Measurements from ENCODE around the gene ZFR2. TPM values are rescaled to one million over a fixed set of nuclear protein-coding genes. Genes with fewer than 3 reads are reported as not detected.

ZFR2 gene
- not detected for total RNA-seq

GRCh38 chr19:3868770-3869456, at the start of gene ZFR2:
Gene ZFR2 (minus strand): TSS chr19:3869038. CDS start chr19:3869017, 21 bp downstream.
- no peak for TF ChIP-seq CTCF (IDR thresholded peaks at IDR 0.05; ENCODE audit: low read depth)

GRCh38 chr19:3916033-3916432, 47.2 kb upstream of the ZFR2 start:
- TF ChIP-seq CTCF (IDR thresholded peaks at IDR 0.05; ENCODE audit: low read depth): no peak

GRCh38 chr19:3914199-3914598, 45.4 kb upstream of the ZFR2 start:
- no peak for TF ChIP-seq CTCF (IDR thresholded peaks at IDR 0.05; ENCODE audit: low read depth)

DNA sequence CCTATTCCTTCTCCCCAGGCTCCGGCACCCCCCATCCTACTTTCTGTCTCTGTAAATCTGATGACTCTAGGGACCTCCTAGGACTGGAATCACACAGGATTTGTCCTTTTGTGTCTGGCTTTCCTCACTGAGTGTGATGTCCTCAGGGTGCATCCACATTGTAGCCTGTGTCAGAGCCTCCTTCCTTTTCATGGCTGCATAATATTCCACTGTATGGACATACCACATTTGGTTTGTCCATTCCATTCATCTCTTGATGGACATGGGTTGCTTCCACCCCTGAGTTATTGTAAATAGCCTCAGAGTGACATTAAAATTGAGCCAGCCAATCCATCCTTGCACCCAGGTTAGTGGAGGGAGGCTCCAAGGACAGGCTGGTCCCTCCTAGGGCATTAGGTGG, 41.3 kb upstream of the ZFR2 start:
- TF ChIP-seq CTCF (IDR thresholded peaks at IDR 0.05; ENCODE audit: low read depth): no peak

GRCh38 chr19:3908266-3909054, 39.6 kb upstream of the ZFR2 start:
- TF ChIP-seq CTCF (IDR thresholded peaks at IDR 0.05; ENCODE audit: low read depth): no peak

DNA sequence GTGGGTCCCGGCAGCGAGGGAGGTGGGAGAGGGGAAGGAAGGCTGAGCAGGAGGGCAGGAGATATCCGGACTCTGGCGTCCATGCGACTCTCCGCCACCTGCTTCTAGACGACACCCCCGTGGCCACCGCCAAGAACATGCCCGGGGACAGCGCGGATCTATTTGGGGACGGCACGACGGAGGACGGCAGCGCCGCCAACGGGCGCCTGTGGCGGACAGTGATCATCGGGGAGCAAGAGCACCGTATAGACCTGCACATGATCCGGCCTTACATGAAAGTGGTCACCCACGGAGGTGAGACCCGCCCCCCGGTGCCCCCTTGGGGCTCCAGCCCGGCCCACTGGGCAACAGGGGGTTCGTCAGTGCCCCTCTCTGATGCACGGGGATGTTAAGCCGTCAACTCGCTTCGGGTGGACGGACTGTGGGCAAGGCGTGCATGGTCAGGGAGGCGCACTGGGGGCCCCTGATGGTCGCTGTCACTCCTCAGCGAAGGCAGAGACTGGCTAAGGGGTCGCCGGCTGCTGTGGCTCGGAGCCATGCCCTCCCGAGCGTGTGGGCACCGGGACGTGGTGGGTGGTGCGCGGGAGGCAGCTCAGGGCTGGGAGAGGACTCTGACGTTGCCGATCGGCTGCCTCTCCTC, 38.9 kb upstream of the ZFR2 start:
- TF ChIP-seq CTCF (IDR thresholded peaks at IDR 0.05; ENCODE audit: low read depth): no peak

- TF ChIP-seq CTCF (IDR thresholded peaks at IDR 0.05; ENCODE audit: low read depth): no peak
Observed at GRCh38 chr19:3904233-3904632, 35.4 kb upstream of the ZFR2 start.

Measured in subcutaneous adipose tissue (tissue), 4 donors.